HG02623 (cell line): ENCODE measurements around the gene AHRR.
"Not testable (repeated sequence)": the region's sequence is repeated elsewhere in the genome, so short reads cannot be mapped to it uniquely, and the experiment has no call there.

Experiments
- ATAC-seq: cut with Tn5 transposase; IDR thresholded peaks from one replicate; pipeline ENCODE4 v1.9.1; 2021; ENCODE audit warnings: moderate library complexity; ENCODE audit not compliant: unreplicated experiment

Gene AHRR

GRCh38 chr5:470961-471749, 149.6 kb downstream of the AHRR start:
- no peak for ATAC-seq

GRCh38 chr5:471750-472058, 150.2 kb downstream of the AHRR start:
- ATAC-seq: no peak

GRCh38 chr5:472076-472655, 150.7 kb downstream of the AHRR start:
- ATAC-seq: peak; percentile 9

- peak; percentile 70 for ATAC-seq
These were observed 151.4 kb downstream of the AHRR start for GRCh38 chr5:472656-473550.

- ATAC-seq: peak; percentile 18
These were observed 152.2 kb downstream of the AHRR start for GRCh38 chr5:473551-474192.

- not testable (repeated sequence) for ATAC-seq
These were observed 152.8 kb downstream of the AHRR start for GRCh38 chr5:474232-474839.

GRCh38 chr5:474840-475661, 153.5 kb downstream of the AHRR start:
- no peak for ATAC-seq

DNA sequence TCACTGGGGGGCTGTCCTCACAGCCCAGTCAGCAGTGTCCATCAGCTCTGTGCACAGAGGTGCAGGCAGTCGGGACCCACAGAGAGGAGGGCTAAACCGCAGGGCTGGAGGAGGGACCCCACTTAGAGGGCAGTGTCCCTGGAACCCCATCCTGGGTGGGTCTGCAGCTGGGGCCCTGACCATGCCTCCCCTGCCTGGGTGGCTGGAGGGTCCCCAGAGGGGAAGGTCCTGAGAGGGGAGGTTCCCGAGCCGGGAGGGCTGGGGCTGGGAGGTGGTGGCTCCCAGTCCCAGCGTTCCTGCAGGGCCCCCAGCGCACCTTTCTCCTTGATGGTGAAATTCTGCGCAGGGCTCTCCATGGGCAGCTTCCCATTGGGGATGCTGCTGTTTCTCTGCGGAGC, 154.2 kb downstream of the AHRR start:
- no peak for ATAC-seq

DNA sequence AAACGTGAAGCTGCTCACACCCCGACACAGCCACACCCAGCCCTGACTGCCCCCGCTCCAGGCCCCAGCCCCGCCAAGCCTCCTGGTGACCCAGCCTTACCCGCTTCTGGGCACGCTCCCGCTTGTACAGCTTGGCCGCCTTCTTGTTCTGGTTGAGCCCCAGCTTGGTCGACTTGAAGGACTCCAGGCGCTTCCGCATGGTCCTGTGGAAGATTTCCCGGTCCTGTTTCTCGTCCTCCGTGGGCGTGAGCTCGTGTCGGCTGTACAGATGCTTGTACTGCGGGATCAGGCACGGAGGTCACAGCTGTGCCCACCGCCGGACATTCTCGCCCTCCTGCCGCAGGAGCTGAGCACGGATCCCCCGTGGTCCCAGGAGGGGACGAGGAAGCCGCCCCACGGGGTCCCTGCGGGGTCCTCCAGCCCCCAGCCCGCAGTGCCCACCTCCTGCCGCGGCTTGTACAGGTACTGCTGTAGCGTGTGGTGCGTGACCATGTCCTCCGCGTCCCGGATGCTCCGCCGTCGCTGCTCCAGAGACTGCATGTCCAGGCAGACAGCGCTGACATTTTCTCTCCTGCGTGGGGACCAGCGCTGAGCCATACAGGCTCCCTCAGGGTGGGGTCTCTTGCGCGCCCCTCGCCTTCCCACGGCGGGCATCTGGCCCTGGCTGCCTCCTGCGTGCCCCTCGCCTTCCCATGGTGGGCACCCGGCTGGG, 154.7 kb downstream of the AHRR start:
- no peak for ATAC-seq

DNA sequence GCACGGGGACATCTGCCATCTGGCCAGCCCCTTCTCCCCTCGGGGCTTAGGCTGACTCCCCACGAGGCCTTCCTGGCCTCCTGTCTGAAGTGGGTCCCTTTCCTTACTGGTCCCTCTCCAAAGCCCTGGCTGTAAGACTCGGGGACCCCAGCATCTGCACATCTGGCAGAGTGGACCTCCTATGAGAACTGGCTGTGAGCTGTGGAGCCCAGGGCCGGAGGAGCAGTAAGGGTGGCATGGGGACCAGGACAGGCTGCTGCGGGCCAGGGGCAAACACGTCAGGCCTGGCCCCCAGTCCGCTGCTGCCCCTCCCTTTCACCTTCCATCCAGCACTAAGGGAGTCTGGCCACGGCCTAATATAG, 155.3 kb downstream of the AHRR start:
- ATAC-seq: no peak

DNA sequence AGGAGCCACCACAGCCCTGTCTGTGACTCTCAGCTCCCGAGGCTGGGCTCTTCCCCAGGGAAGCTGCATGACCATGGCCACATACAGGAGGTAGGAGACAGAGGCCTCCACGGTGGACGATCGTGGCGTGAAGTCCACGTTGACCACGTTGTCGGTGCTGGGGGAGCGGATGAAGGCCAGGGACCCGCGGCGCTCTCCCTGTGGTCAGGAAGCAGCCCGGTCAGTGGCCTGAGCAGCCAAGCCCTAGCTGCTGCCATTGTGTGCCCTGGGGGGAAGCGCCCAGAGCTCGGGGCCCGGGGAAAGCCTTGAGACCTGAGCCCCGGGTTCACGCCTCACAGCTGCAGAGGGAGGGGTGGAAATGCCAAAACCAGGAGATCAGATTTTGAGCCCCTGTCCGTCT, 155.7 kb downstream of the AHRR start:
- ATAC-seq: no peak

DNA sequence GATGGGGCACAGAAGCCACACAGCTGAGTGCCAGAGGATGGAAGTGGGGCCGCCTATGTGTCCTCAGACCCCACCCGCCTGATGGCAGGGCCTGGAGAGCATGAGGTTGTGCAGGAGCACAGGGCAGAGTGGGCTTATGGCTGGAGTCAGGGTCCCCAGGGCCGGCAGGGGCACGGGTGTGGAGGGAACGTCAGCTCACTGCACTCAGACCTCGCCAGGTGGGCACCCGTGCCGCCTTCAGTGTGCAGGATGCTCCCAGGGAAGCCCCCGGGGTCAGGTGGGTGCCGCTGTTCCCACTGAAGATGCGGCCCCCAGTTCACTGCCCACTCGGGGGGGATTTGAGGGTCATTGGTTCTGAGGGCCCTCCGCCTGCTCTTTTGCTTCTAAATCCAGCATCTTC, 156.4 kb downstream of the AHRR start:
- no peak for ATAC-seq

GRCh38 chr5:478369-478981, 157.0 kb downstream of the AHRR start:
- no peak for ATAC-seq

- no peak for ATAC-seq
These were observed 157.5 kb downstream of the AHRR start for GRCh38 chr5:478982-479535.

- ATAC-seq: no peak
These were observed 158.2 kb downstream of the AHRR start for GRCh38 chr5:479566-480319.

- no peak for ATAC-seq
These were observed 159.8 kb downstream of the AHRR start for GRCh38 chr5:481347-481746.

DNA sequence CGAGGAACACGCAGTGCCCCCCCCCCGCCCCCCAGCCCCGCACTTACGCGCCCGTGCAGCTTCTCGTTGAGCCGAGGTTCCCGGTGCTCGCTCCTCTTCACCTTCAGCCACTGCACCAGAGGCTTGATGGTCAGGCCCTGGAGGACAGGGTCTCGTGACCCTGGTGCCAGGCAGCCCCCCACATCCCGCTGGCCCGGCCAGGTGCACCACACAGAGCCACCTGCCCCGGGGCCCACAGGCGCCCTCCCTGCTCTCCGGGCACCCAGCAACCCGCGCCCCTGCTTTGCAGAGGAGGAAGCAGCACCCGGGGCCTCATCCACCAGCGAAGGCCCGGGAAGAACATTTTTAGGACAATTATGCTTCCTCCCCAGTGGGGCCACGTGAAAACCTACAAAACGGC, 160.5 kb downstream of the AHRR start:
- no peak for ATAC-seq

DNA sequence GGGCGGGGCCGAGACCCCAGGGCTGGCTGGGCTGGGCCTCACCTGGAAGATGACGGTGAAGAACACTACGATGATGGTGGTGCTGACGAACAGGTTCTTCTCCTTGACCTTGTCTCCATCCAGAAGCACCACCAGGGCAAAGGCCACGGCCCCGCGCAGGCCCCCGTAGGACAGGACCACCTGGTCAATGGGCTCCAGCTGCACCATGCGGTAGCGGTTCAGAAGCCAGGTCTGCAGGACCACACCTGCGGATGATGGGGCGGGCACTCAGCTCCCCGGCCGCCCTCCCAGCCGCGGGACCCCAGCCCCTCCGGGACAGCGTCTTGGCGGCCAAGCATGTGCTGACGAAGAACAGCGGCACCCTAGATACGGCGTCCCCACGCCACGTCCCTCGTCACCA, 161.0 kb downstream of the AHRR start:
- no peak for ATAC-seq
